ENCODE measurements around the gene TMEM132C.
"Not testable (repeated sequence)": the region's sequence is repeated elsewhere in the genome, so short reads cannot be mapped to it uniquely, and the experiment has no call there.

Gene TMEM132C

DNA sequence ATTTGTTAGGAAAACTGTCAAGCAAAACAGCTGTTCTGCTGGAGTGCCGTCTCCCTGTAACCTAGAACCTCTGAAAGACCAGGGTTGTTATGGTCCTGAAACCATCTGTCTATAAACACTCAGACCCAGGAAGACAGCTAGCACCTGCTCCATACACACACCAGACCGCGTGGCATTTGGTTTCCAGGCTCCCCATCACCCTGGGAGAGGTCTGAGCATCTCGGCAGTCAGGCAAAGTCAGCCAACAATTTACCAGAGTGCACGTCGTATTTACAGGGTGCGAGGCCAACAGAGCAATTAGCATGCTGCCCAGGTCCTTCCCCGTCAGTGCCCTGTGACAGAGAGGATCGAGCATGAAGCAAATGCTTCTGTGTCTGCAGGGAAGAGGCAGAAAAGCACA lies 284.3 kb downstream of the TMEM132C start:
- DNase-seq (ENCODE audit: low read depth in 1 of 2, low spot score in 1 of 2), result no peak

DNA sequence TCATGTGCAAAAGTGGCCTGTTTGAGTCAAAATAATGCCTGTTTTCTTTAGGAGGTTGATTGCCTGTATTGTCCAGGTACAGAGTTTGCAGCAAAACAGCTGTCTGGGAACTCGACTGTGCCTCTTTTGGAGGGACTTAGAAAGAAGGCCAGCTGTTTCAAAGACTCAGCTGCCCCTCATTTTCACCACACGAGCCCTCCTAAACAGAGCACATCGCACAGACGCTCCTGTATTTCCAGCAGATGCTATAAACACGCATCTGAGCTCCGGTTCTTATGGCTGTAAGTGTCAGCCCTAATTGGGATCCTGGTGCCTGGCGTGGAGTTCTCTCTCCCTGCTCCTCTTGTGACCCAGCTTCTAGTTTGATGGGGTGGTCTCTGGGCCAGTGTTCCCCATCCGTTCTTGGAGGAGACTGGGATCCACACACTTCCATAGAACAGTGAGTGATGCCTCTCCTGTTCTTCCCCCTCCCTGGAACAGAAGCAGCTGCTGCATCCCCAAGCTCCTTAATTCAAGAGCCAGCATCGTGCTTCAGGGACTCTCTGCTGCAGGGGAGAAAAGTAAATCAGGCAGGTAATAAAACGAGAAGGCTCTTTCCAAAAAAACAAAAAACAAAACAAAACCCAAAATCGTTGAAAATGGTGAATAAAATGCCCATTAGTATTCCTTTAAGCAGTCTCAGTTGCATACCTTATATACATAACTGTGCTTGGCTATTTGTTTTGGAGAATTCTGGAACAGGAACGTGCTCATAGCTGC lies 287.8 kb downstream of the TMEM132C start:
- DNase-seq (ENCODE audit: low read depth in 1 of 2, low spot score in 1 of 2), result no peak

DNA sequence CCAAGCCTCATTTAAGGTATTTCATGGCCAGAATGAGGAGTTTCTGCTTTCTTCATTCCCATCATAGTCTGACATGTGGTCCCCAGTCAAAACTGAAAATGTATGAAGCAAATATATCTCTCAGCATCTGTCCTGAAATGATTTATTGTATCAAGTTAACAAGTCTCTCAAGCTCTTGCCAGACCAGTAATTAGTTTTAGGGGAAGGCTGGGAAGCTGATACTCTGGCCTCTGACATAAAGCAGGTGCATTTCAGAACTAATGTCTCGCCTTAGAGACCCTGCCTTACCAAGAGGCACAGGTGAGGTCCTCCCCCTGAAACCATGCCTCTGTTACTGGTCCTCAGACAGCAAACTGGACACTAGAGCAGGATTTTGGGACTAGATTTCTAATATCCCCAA lies 290.3 kb downstream of the TMEM132C start:
- no peak for DNase-seq (ENCODE audit: low read depth in 1 of 2, low spot score in 1 of 2)

DNA sequence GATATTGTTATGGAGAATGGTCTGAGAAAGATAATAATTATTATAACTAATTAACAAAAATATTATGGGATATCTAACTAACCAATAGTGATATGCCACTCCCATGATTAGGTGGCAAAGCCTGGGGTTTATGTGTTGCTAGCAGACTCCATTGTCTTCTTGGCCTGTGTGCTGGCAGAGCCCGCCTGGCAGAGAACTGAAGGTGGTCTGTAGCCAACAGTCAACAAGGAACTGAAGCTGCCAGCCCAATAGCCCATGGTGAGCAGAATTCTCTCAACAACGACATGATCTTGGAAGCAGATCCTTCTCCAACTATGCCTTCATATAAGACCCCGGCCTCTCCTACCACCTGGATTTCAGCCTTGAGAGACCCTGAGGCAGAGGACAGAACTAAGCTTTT lies 298.0 kb downstream of the TMEM132C start:
- no peak for DNase-seq (ENCODE audit: low read depth in 1 of 2, low spot score in 1 of 2)

DNA sequence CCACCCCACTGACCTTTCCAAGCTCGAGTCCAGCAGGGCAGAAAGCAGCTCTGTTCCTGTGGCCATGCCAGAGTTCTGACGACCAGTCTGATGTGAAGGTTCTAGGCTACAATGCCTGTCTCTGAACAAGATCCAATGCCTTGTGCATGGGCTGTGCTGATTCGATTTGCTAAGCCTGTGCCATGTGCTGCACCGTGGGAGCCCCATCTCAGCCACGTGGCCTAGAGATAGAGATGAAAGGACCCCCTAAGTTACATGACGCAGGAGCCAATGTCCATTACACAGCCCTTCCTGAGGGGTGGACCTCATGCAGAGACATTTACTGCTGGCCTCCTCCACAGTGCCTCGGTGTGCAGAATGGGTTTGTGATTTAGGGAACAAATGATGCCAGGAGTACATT lies 300.8 kb downstream of the TMEM132C start:
- DNase-seq (ENCODE audit: low read depth in 1 of 2, low spot score in 1 of 2), result no peak

GRCh38 chr12:128570191-128571065 lies 303.5 kb downstream of the TMEM132C start:
- no peak for DNase-seq (ENCODE audit: low read depth in 1 of 2, low spot score in 1 of 2)

- no peak for DNase-seq (ENCODE audit: low read depth in 1 of 2, low spot score in 1 of 2)
Observed at GRCh38 chr12:128571906-128572810, 305.2 kb downstream of the TMEM132C start.

GRCh38 chr12:128573907-128574306 lies 306.9 kb downstream of the TMEM132C start:
- DNase-seq (ENCODE audit: low read depth in 1 of 2, low spot score in 1 of 2), result no peak

DNA sequence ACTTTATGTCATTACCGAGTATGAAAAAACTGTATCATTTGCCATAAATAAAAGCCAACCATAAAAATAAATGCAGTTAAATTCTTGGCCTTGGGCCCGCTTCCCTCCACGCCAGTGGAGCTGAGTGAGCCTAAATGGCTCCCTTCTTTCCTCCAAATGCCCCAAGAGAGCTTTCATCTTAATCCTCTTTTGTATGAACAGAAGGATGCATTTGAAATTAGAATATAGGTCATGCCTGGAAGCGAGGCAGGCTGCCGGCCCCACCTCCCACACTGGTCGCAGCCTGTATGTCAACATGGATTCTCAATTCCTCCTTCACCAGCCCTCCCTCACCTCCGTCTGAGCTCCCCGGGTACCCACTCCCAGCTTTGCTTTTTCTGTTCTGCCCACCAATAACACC lies 311.1 kb downstream of the TMEM132C start:
- DNase-seq (ENCODE audit: low read depth in 1 of 2, low spot score in 1 of 2), result no peak

GRCh38 chr12:128581321-128581761 lies 314.4 kb downstream of the TMEM132C start:
- no peak for DNase-seq (ENCODE audit: low read depth in 1 of 2, low spot score in 1 of 2)

DNA sequence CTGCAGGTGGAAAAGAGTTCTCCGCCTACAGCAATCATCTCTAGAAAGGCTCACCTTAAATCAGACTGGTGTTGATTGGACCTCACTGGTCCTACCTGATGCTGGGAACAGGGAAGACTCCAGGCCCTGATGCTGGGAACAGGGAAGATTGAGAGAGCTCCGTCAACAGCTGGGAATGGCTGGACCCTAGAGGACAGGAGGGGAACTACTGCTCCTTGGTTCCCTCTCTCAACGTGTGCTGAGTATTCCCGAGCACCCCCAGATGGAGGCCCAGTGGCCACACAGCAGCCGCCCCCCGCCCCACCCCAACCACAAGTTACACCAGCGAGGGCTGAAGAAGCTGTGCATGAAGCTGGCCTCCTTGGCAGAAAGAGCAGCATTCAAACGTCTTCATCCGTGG lies 316.5 kb downstream of the TMEM132C start:
- DNase-seq (ENCODE audit: low read depth in 1 of 2, low spot score in 1 of 2), result no peak

GRCh38 chr12:128586451-128587029 lies 319.6 kb downstream of the TMEM132C start:
- DNase-seq (ENCODE audit: low read depth in 1 of 2, low spot score in 1 of 2), result no peak

- no peak for DNase-seq (ENCODE audit: low read depth in 1 of 2, low spot score in 1 of 2)
Observed at GRCh38 chr12:128587918-128588317, 320.9 kb downstream of the TMEM132C start.

DNA sequence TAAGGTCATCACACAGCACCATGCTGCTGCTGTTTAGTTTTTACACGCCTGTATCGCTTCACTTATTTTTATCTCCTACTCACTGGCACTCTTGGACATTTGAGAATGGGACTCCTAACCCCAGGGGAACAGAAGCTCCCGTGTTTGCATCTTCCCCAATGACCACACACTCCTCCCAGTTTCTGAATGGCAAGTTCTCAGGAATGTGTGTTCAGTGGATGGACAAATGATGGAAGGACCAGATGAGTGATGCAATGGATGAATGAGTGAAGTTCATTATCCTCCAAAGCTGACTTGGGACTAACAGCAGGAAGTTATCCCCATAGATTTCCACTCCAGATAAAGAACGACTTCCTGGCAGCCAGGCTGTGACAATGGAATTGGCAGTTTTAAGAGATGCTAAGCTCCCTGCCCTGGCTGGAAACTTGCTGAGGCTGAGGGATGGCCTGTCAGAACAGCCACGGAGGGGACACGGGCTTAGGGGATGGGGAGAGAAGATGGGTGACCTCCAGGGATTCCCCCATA lies 325.3 kb downstream of the TMEM132C start:
- no peak for DNase-seq (ENCODE audit: low read depth in 1 of 2, low spot score in 1 of 2)

DNA sequence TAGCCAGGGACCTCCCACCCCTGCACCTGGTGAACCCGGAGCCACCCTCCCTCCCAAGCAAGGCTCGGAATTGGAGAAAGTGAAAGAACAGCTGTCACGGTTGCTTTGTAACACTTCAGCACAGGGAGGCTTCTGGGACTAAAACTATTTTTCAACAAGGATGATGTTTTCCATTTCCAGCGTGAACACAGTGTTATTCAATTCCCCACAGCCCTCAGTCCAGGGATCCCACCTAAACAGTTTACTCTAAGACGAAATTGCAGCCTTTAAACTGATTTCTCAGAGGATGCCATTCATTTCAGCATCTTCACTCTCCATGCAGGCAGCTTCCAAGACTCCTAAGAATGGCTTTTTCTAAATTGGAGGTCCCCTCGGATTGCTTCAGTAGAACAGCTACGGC lies 327.6 kb downstream of the TMEM132C start:
- no peak for DNase-seq (ENCODE audit: low read depth in 1 of 2, low spot score in 1 of 2)

DNA sequence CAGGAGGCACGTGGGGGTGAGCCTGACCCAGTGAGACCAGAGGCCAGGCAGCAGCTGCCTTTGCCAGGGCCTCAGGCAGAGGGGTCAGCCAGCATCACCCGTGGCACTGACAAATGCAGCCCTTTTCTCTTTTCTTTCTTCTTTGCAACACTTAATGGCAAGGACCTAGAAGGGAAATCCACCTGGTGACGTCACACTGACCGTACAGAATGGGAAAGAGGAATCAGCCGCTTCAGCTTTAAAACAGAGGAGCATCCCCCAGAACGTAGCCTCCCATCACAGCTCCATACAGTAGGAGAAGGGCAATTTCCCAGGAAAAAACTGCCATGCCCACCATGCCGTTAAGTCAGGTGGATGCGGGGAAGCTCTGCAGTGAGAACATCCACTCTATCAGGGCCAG lies 328.6 kb downstream of the TMEM132C start:
- DNase-seq (ENCODE audit: low read depth in 1 of 2, low spot score in 1 of 2), result no peak

GRCh38 chr12:128600886-128601285 lies 333.9 kb downstream of the TMEM132C start:
- DNase-seq (ENCODE audit: low read depth in 1 of 2, low spot score in 1 of 2), result no peak

DNA sequence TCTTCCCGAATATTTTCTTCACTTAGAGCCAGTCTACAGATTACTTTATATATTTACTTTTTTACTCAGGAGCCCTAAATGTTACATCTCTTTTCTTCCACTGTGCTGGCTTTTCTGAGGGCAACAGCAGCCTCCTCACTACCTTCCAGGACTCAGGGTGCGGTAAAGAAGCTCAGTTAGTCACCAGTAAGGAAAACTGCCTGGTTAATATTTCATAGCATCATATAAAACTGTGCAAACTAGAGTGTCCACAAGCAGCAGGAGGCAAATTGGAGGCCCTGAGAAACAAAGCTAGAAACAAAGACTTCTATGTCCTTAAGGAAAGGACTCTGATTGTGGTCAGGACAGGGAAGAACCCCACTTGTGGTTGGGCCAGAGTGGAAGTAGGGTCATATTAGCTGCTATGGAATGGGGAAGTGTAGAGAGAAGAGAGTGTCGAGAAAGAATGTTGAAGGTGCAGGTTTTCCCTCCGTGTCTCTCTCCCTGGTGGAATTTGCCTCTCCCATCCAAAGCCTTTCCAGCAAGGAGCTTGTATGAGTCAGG lies 336.7 kb downstream of the TMEM132C start:
- DNase-seq (ENCODE audit: low read depth in 1 of 2, low spot score in 1 of 2), result no peak

- not testable (repeated sequence) for DNase-seq (ENCODE audit: low read depth in 1 of 2, low spot score in 1 of 2)
Observed at GRCh38 chr12:128604219-128604618, 337.2 kb downstream of the TMEM132C start.

GRCh38 chr12:128606051-128606450 lies 339.1 kb downstream of the TMEM132C start:
- DNase-seq (ENCODE audit: low read depth in 1 of 2, low spot score in 1 of 2), result no peak

Data from activated CD4-positive, alpha-beta T cell treated with anti-CD3 and anti-CD28 coated beads, Interleukin-2, amount 50 U/mL, for 24 hours (primary cell).